Activated CD8-positive, alpha-beta memory T cell treated with anti-CD3 and anti-CD28 coated beads, Interleukin-2, amount 50 U/mL, for 24 hours (primary cell): Measurements from ENCODE around the gene PLEKHA5.
"Not testable (repeated sequence)": the region's sequence is repeated elsewhere in the genome, so short reads cannot be mapped to it uniquely, and the experiment has no call there.

Source experiments
- DNase-seq: peaks from one replicate; pipeline ENCODE4 v3.0.0-alpha.2; 2020; ENCODE audit errors: extremely low read depth

The PLEKHA5 gene

GRCh38 chr12:19129486-19130223 is at the start of gene PLEKHA5:
Gene PLEKHA5 (plus strand): TSS chr12:19129733. CDS start chr12:19129800, 67 bp downstream.
- DNase-seq, result no peak

GRCh38 chr12:19080918-19081317 is 48.6 kb upstream of the PLEKHA5 start:
- DNase-seq, result no peak

GRCh38 chr12:19082365-19082911 is 47.1 kb upstream of the PLEKHA5 start:
- DNase-seq, result no peak

GRCh38 chr12:19084547-19084946 is 45.0 kb upstream of the PLEKHA5 start:
- DNase-seq, result no peak

GRCh38 chr12:19085090-19085489 is 44.4 kb upstream of the PLEKHA5 start:
- DNase-seq, result no peak

- DNase-seq, result no peak
Observed at GRCh38 chr12:19088606-19089005, 40.9 kb upstream of the PLEKHA5 start.

- not testable (repeated sequence) for DNase-seq
Observed at GRCh38 chr12:19092482-19092881, 37.1 kb upstream of the PLEKHA5 start.

GRCh38 chr12:19093218-19093617 is 36.3 kb upstream of the PLEKHA5 start:
- DNase-seq, result no peak

GRCh38 chr12:19095331-19095730 is 34.2 kb upstream of the PLEKHA5 start:
- no peak for DNase-seq

- DNase-seq, result no peak
Observed at GRCh38 chr12:19095756-19096480, 33.6 kb upstream of the PLEKHA5 start.

- no peak for DNase-seq
Observed at GRCh38 chr12:19105463-19105862, 24.1 kb upstream of the PLEKHA5 start.

- no peak for DNase-seq
Observed at GRCh38 chr12:19107750-19108149, 21.8 kb upstream of the PLEKHA5 start.

- no peak for DNase-seq
Observed at GRCh38 chr12:19110221-19110940, 19.2 kb upstream of the PLEKHA5 start.

- DNase-seq, result no peak
Observed at GRCh38 chr12:19113464-19113863, 16.1 kb upstream of the PLEKHA5 start.

GRCh38 chr12:19115285-19115684 is 14.2 kb upstream of the PLEKHA5 start:
- DNase-seq, result no peak

GRCh38 chr12:19119440-19119839 is 10.1 kb upstream of the PLEKHA5 start:
- no peak for DNase-seq

GRCh38 chr12:19120795-19121194 is 8.7 kb upstream of the PLEKHA5 start:
- DNase-seq, result no peak

- DNase-seq, result no peak
Observed at GRCh38 chr12:19121449-19122018, 8.0 kb upstream of the PLEKHA5 start.

- DNase-seq, result no peak
Observed at GRCh38 chr12:19125325-19125724, 4.2 kb upstream of the PLEKHA5 start.

- DNase-seq, result no peak
Observed at GRCh38 chr12:19127270-19127669, 2.3 kb upstream of the PLEKHA5 start.

- no peak for DNase-seq
Observed at GRCh38 chr12:19128485-19128884, 1.0 kb upstream of the PLEKHA5 start.

GRCh38 chr12:19129122-19129485 is 429 bp upstream of the PLEKHA5 start:
- no peak for DNase-seq
